T1000 (cell line): ENCODE measurements around the gene GNA12.
"Not testable (repeated sequence)": the region's sequence is repeated elsewhere in the genome, so short reads cannot be mapped to it uniquely, and the experiment has no call there.

Experiments
- DNase-seq: peaks from one replicate; lab custom pipeline; 2025; ENCODE audit warnings: mixed read lengths; lab: John Stamatoyannopoulos, UW

The GNA12 gene

DNA sequence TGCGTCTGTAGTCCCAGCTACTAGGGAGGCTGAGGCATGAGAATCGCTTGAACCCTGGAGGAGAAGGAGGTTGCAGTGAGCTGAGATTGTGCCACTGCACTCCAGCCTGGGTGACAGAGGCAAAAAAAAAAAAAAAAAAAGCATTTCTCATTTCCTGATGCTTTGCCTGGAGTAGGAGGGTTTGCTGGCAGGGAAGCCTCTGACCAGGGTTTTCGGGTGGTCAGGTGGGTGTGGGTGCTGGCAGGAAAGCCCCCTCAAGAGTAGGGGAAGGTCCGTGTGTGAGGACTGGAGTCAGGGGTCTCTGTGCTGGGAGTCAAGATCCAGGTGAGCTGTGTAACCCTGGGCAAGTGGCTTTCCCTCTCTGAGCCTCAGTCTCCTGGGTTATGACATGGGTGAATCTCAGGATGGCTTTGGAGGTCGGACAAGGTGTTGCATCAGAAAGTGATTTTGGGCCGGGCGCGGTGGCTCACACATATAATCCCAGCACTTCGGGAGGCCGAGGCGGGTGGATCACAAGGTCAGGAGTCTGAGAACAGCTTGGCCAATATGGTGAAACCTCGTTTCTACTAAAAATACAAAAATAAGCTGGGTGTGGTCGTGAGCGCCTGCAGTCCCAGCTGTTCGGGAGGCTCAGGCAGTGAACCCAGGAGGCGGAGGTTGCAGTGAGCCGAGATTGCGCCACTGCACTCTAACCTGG is 152.9 kb downstream of the GNA12 start:
- no peak for DNase-seq

DNA sequence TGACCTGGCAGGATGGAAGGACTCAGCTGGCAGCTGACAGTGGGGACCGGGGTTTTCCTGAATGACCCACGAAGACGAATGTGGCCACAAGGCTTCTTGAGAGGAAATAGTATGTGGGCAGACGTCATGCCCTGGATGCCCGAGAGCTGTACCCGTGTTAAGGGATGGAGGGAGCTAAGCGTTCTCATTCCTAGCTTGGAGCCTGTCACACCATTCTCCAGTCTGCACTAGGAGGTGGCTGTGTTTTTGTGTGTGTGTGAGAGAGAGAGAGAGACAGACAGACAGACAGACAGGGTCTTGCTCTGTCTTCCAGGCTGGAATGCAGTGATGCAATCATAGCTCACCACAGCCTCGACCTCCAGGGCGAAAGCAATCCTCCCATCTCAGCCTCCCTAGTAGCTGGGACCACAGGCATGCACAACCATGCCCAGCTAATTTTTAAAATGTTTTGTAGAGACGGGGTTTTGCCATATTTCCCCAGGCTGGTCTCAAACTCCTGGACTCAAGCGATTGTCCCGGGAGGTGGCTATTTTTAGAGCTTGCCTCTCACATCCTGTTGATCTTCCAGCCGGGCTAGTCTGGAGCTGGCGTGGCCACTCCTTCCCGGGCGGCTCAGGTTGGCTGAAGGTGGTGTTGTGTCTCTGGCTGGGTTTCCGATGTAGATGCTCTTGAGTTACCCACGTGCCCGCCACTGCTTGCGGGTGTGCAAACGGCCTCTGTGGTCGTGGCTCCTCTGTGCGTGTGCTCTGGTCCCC is 154.0 kb downstream of the GNA12 start:
- no peak for DNase-seq

DNA sequence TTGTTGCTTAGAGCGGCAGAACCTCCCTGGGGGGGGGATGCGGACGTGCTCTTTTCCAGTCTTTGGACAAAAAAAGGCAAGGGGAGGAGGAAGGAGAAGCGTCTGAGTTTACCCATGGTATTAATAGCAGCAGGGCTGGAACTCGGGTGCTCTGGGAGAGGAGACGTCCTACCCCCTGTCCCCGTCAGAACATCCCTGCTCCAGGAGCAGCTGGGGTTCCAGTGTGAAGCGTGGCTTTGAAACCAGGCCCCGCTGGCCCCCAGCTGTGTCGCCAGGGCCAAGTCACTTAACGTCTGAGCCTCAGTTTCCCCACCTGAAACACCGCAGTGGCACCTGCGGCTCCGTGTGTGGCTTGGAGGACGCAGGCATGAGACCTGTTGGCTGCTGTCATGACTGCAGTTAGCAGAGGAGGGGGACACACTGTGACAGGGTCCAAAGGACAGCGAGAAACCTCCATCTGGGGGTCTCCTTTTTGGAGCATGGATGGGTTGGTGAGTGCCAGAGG is 154.7 kb downstream of the GNA12 start:
- DNase-seq, result no peak

DNA sequence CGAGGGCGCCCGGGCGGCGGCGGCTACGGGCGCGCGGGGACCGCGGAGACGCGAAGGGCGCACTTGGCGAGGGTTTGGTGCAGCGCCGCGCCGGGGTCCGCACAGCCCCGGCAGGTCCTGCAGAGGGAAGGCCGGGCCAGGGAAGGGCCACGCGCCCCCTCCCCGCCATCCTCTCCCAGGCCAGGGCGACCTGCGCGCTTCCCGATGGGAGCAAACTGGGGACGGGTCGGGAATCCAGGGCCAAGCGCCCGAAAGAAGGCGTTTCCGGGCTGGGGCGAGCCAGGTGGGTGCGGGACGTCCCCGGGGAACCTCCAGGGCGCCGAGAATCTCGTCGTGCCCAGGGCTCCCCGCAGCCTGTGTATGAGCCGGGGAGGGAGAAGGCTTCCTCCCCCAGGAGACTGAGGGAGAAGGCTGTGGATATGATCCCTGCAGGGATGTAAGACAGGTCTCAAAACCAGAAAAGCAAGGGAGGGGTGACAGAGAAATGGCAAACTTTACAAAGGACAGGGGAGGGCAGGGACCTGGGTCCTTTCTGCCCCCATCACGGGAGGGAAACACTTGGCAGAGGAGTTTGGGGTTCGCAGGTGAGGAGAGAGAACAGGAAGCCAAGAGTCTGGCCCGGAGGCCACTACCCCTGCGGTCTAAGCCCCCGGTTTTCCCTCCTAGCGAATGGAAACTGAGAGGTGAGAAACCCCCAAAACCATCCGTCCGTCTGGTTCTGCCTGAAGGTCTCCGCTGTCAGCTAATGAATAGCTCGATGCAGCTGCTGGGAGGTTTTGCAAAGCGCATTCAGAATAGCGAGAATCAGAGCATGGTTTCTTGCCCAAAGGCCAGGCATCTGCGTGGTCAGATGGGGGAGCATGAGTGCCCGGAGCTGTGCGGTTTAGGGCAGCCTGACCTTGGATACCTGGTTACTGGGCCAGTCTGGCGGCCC is 155.4 kb downstream of the GNA12 start:
- DNase-seq, result no peak

DNA sequence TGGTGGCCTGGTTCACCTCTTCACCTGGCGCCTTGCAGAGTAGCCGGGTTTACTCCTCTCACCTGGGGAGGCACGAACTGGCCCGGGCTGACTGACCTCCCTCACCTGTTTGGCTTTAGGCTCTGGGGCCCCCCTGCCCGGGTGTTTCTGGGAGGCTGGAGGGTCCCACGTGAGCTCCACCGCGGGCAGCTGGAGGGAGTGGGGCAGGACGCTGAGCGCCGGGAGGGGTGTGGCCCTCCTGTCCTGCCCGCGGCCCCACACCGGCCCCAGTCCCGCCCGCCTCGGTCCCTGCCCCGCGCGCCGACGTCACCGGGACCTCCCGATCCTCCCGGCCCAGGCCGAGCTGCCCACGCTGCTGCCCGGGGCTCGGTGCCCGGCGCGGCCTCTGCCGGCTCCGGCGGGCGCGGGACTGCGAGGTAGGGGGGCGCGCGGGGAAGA is 156.2 kb downstream of the GNA12 start, which contains the start of gene AMZ1:
Gene AMZ1 (plus strand): TSS at position 322 of the 438 bp plus-strand sequence. CDS start 12,250 bp downstream, outside the sequence.
- no peak for DNase-seq

DNA sequence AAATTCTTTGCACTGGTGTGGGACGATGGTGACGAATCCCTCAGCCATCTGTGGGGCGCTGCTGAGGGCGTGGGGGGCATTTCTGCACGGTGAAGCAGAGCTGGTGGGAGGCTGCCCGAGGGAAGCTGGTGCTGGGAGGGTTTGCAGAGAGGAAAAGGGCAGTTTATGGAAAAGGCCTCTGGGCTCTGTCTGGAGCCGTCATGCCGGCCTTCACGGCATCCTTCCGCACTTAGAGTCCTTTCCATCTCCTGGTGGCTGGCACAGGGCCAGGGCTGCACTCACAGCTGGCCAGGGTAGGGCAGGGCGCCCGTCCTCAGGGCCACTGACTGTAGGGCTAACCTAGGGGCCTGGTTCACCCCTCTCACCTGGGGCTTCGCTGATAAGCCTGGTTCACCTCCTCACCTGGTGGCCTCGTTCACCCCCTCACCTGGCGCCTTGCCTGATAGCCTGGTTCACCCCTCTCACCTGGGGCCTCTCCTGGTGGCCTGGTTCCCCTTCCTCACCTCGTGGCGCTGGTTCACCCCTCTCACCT is 156.7 kb downstream of the GNA12 start:
- no peak for DNase-seq

DNA sequence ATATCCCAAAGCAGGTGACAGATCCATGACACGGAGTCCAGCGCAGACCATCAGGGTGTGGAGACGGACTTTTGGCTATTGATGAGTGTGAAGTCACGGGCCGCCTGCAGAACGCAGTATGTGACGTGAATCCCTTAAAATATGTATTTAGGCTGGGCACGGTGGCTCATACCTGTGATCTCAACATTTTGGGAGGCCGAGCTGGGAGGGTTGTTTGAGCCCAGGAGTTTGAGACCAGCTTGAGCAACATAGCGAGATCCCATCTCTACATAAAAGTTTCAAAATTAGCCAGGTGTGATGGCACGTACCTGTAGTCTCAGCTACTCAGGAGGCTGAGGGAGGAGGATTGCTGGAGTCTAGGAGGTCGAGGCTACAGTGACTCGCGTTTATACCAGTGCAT is 158.0 kb downstream of the GNA12 start:
- DNase-seq, result no peak

DNA sequence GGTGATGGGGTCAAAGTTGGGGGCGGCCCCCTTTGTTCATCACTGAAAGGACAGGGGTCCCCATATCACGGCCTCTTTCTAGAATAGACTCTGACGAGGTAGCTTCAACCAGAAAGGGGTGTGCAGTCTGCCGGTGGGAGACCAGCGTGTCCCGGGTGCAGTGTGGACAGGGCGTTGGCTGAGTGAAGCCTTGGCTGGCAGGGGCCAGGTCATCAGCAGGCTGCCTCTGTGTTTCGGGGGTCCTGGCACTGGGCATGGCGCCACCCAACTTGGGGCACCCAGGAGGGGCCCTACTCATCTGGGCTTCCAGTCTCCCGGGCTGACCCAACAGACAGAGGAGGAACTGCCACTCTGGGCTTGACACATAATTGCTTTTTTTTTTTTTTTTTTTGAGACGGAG is 159.6 kb downstream of the GNA12 start:
- DNase-seq, result no peak

DNA sequence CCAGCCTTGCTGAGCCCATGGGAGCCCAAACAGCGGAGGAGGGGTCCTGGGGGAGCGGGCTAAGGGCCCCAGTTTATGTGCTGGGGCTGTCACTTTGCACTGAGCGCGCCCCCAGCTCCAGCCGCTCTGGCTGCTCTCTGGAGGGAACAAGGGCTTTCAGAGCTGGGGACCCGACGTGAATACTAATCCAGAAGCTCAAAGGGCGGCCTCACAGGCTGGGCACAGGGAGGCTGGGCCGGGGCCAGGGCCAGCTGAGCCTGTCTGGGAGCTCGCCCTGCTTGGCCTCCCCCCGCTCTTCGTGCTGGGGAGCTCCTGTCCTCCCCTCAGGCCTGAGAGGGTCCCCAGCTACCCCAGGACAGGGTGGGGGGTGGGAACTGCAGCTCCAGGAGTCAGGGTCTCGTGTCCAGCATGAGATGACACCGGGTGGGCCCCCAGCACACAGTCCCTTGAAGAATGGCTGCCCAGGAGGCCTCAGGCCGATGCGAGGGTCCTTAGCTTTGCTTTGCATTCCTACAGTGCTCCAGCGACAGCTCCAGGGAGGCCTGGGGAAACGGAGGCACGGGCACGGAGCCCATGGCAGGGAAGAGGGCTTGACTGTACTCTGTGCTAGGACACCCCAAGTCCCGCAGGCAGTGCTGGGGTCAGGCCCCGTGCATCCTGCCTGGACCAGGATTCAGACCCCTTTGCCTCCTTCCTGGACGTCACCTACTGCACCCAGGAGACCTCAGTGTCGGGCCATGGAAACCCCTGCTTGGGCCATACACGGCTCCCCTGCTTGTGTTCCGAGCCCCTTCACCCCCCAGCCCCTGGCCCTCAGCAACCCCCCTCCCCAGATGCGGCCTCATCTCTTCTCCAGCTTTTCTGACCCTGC is 161.9 kb downstream of the GNA12 start:
- no peak for DNase-seq

DNA sequence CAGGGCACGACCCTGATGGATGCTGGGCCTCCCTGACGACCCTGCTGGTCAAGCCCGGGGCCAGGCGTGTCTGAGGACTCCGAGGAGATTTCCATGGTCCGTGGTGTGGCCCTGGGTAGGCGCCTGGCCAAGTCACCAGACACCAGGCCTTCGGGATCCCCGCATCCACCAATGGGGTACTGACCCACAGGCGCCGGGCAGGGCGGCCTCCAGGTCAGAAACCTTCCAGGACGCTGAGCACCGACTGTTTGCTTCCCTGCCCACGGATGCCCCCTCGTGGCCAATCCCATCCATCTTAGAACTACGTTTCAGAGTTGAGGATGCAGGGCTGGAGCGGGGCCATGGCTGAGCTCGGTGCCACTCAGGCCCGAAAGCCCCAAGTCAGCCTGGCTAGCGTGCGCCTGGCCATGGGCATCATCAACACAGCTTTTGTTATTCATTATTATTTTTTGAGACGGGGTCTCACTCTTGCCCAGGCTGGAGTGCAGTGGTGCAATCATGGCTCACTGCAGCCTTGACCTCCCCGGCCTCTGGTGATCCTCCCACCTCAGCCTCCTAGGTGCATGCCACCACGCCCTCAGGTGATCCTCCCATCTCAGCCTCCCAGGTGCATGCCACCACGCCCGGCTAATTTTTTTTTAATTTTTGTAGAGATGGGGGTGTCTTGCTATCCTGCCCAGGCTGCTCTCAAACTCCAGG is 163.2 kb downstream of the GNA12 start:
- no peak for DNase-seq

DNA sequence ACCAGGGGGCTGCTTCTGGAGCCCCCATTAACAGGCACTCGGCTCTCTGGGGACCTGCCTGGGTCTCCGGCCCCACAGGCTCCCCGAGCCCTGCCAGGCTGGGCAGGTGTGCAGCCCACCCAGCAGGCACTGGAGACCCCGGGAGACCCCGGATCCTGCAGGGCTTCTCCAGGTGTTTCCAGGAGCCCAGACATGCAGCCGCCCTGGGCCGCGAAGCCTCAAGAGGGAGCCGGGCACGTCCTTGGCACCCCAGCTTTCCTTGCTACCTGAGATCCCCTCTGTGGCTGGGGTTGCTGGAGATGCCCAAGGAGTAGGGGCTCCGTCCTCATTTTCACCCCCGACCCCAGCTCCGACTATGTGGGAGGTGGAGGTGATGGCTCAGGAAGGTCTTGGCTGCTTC is 163.9 kb downstream of the GNA12 start:
- no peak for DNase-seq

DNA sequence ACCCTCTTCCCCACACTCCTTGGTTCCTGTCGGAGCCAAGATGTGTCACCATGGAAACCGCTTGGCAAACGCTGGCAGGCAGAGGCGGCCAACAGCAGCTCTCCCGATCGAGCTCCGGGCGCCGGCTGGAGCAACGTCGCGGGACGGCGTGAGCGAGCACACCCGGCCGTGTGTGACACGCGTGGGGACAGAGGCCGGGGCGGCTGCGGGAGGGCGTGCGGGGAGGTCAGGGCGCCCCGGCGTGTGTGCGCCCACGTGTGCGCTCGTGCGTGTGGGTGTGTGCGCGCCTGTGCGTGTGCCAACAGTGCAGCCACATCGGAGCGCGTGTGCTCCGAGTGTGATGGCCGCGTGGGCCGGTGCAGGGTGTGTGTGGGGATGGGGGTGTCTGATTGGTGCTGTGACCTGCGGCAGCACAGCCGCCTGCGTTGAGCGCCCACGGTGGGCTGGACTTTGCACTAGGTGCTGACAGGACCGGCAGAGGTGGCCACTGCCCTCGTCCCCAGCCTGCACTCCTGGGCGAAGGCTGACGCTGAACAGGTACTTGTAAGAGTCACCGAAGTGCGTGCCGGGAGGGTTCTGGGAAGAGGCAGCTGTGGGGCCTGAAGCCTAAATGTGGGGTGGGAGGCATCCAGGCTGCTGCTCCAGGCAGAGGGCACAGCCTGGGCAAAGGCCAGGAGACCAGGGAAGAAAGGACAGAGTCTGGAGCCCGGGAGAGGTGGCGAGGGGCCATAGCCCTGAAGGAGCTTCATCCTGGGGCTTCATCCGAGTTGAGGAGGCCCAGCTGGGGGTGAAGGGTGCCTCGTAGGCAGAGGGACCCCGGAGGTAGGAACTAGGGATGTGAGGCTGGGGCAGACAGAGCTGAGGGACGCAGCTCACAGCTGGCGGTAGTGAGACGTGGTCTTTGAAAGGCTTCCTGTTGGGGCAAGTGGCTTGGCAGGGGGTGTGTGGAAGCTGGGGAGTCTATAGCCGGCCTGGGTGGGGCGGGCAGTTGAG is 164.7 kb downstream of the GNA12 start:
- not testable (repeated sequence) for DNase-seq

DNA sequence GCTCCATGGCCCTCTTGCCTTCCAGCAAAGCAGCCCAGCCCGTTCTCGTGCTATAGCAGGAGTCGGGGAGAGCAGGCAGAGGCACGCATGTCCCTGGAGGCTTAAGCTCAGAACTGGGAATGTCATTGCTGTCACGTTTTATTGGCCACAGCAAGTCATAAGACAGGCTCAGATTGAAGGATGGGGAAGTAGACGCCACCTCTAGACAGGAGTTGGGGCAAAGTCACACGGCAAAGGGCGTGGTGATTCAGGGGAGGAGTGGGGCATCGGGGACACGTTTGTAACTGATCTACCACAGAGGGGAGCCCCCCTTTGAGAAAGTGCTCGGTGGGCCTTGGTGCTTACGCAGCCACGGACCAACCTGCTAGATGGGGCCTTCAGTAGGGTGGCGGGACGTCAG is 165.7 kb downstream of the GNA12 start:
- DNase-seq, result not testable (repeated sequence)
